ENCODE results near the gene SLC16A7.

GRCh38 chr12:59742841-59743240 is 147.0 kb downstream of the SLC16A7 start:
- no peak for TF ChIP-seq POLR2A (IDR thresholded peaks at IDR 0.05)
- TF ChIP-seq, protein P1, sequence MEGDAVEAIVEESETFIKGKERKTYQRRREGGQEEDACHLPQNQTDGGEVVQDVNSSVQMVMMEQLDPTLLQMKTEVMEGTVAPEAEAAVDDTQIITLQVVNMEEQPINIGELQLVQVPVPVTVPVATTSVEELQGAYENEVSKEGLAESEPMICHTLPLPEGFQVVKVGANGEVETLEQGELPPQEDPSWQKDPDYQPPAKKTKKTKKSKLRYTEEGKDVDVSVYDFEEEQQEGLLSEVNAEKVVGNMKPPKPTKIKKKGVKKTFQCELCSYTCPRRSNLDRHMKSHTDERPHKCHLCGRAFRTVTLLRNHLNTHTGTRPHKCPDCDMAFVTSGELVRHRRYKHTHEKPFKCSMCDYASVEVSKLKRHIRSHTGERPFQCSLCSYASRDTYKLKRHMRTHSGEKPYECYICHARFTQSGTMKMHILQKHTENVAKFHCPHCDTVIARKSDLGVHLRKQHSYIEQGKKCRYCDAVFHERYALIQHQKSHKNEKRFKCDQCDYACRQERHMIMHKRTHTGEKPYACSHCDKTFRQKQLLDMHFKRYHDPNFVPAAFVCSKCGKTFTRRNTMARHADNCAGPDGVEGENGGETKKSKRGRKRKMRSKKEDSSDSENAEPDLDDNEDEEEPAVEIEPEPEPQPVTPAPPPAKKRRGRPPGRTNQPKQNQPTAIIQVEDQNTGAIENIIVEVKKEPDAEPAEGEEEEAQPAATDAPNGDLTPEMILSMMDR (IDR thresholded peaks at IDR 0.05) = no peak
